ENCODE results near the gene DAGLB.

GRCh38 chr7:6482307-6482706, 34.6 kb upstream of the DAGLB start:
- TF ChIP-seq CTCF (IDR thresholded peaks at IDR 0.05) (no peak), POLR2A (IDR thresholded peaks at IDR 0.05) (no peak)
